Astrocyte (in vitro differentiated cells and primary cell): Measurements from ENCODE around the gene ERFE. TPM values are rescaled to one million over a fixed set of nuclear protein-coding genes. Genes with fewer than 3 reads are reported as not detected.

Source experiments
- DNase-seq: peaks from one replicate; pipeline ENCODE4 v3.0.0-alpha.2; 2010; ENCODE audit warnings: low read depth
- FAIRE-seq: peaks from 2 replicates; lab custom pipeline; 2011; peaks lifted over from hg19 to GRCh38; lab: Jason Lieb, UNC
- H2AFZ ChIP-seq: 2 replicates; pipeline ENCODE4 v1.6.0; 2012; ENCODE audit warnings: low read depth, low read length, inconsistent platforms
- H3K27ac ChIP-seq: 2 replicates; pipeline ENCODE4 v1.5.1; 2011; ENCODE audit warnings: low read depth, low read length, inconsistent platforms
- H3K27me3 ChIP-seq: 2 replicates; pipeline ENCODE4 v1.6.0; 2011; ENCODE audit warnings: low read length, inconsistent platforms; ENCODE audit not compliant: insufficient read depth
- H3K36me3 ChIP-seq: 2 replicates; pipeline ENCODE4 v1.5.1; 2011; ENCODE audit warnings: low read length, inconsistent platforms; ENCODE audit not compliant: insufficient read depth
- H3K4me1 ChIP-seq: 2 replicates; pipeline ENCODE4 v1.5.1; 2011; ENCODE audit warnings: low read length, inconsistent platforms; ENCODE audit not compliant: insufficient read depth
- H3K4me2 ChIP-seq: 2 replicates; pipeline ENCODE4 v1.6.0; 2012; ENCODE audit warnings: low read length, inconsistent platforms
- H3K4me3 ChIP-seq: 2 replicates; pipeline ENCODE4 v1.5.1; 2011; ENCODE audit warnings: low read depth, mild to moderate bottlenecking, low read length, inconsistent platforms; ENCODE audit not compliant: insufficient read depth
- H3K79me2 ChIP-seq: 2 replicates; pipeline ENCODE4 v1.6.0; 2012; ENCODE audit warnings: mild to moderate bottlenecking, low read length, inconsistent platforms; ENCODE audit not compliant: insufficient read depth
- H3K9ac ChIP-seq: 2 replicates; pipeline ENCODE4 v1.6.0; 2012; ENCODE audit warnings: mild to moderate bottlenecking, low read length, inconsistent platforms
- H3K9me3 ChIP-seq: 2 replicates; pipeline ENCODE4 v1.5.1; 2012; ENCODE audit warnings: low read depth, mild to moderate bottlenecking, low read length, inconsistent platforms; ENCODE audit not compliant: insufficient read depth
- H4K20me1 ChIP-seq: 2 replicates; pipeline ENCODE4 v1.6.0; 2012; ENCODE audit warnings: low read length, inconsistent platforms; ENCODE audit not compliant: insufficient read depth
- H3K27ac Mint-ChIP-seq: one replicate; pipeline ENCODE4 v1.8.0; 2021; ENCODE audit warnings: mild to moderate bottlenecking, mixed read lengths; ENCODE audit not compliant: unreplicated experiment
- H3K27me3 Mint-ChIP-seq: one replicate; pipeline ENCODE4 v1.8.0; 2021; ENCODE audit warnings: low read depth, mixed read lengths; ENCODE audit not compliant: unreplicated experiment
- H3K36me3 Mint-ChIP-seq: one replicate; pipeline ENCODE4 v1.8.0; 2021; ENCODE audit warnings: low read depth, mixed read lengths; ENCODE audit not compliant: unreplicated experiment
- H3K4me1 Mint-ChIP-seq: one replicate; pipeline ENCODE4 v1.8.0; 2021; ENCODE audit warnings: low read depth, mixed read lengths; ENCODE audit not compliant: unreplicated experiment
- H3K4me3 Mint-ChIP-seq: one replicate; pipeline ENCODE4 v1.8.0; 2021; ENCODE audit warnings: mild to moderate bottlenecking, moderate library complexity, mixed read lengths; ENCODE audit not compliant: unreplicated experiment
- H3K9me3 Mint-ChIP-seq: one replicate; pipeline ENCODE4 v1.8.0; 2021; ENCODE audit warnings: mild to moderate bottlenecking, mixed read lengths; ENCODE audit not compliant: unreplicated experiment
- EZH2 ChIP-seq: IDR thresholded peaks from 2 replicates; pipeline ENCODE4 v1.6.1; 2012; ENCODE audit warnings: mild to moderate bottlenecking, low read length, inconsistent platforms; ENCODE audit not compliant: insufficient read depth
- total RNA-seq: library from RNA; stranded (reverse); gene quantifications from 2 replicates; pipeline ENCODE4 v1.2.1, GENCODE V29; 2021
- TF ChIP-seq, protein P1 (sequence below): IDR thresholded peaks from 2 replicates; pipeline ENCODE4 v1.5.1; 2011; ENCODE audit warnings: low read depth, mild to moderate bottlenecking, inconsistent platforms, low read length, moderate library complexity; ENCODE audit not compliant: insufficient read depth

Gene ERFE
- total RNA-seq, 1 donor from 2014 or later: 1.4 TPM

DNA sequence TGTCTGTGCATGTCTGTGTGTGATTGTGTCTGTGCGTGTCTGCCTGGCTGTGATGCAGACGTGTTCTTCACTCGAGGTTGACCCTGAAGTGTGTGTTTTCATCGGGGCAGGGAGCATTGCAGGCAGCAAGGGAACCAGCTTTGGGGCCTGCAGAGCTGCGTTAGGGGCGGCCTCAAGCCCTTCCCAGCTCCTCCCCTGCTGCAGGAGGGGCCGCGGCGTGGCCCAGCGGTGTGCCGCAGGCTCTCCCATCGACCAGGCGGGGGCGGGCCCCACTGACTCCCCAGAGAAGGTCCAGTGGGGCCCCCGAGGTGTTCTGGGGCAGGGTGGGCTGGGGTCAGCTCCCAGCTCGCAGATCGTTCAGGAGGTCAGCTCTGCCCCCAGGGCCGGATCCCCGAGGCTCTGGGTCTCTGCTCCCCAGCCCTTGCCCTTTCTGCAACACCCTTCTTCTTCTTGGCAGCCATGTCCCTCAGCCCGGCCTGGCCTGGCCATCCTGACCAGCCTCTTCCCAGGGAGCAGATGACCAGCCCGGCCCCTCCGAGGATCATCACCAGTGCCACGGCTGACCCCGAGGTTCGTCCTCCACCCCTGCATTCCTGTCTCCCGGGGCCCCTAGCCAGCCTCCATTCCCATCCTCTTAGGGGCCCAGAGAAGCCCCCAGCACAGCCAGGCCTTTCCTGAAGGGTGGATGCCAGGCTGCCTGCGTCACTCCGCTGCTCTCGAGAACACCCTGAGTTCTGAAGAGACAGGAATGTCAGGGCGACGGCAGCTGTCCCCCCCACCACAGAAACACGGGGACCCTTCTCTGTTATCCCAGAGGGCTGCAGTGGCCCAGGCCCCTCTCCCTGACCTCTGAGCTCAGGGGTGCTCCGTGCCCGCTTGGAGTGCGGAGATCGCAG is 31.4 kb upstream of the ERFE start:
- no peak overlapping the region for H3K4me3 Mint-ChIP-seq
- H3K27me3 ChIP-seq: no peaks in the 10 kb centered on the region
- H3K36me3 ChIP-seq: no peaks in the 10 kb centered on the region
- H3K27ac Mint-ChIP-seq: no peak overlapping the region
- peaks cover 10% of the 10 kb centered on the region for H3K27me3 Mint-ChIP-seq
- H3K9ac ChIP-seq: no peak overlapping the region
- H3K36me3 Mint-ChIP-seq: no peaks in the 10 kb centered on the region
- no peaks in the 10 kb centered on the region for H3K4me1 ChIP-seq
- no peaks in the 10 kb centered on the region for H3K4me1 Mint-ChIP-seq
- H2AFZ ChIP-seq: peak overlapping the region; percentile 46
- no peaks in the 10 kb centered on the region for H3K79me2 ChIP-seq
- H3K9me3 Mint-ChIP-seq: no peaks in the 10 kb centered on the region
- H3K9me3 ChIP-seq: no peaks in the 10 kb centered on the region
- no peak overlapping the region for H3K27ac ChIP-seq
- FAIRE-seq (no peak), DNase-seq (no peak)
- no peak for TF ChIP-seq EZH2
- TF ChIP-seq, protein P1, sequence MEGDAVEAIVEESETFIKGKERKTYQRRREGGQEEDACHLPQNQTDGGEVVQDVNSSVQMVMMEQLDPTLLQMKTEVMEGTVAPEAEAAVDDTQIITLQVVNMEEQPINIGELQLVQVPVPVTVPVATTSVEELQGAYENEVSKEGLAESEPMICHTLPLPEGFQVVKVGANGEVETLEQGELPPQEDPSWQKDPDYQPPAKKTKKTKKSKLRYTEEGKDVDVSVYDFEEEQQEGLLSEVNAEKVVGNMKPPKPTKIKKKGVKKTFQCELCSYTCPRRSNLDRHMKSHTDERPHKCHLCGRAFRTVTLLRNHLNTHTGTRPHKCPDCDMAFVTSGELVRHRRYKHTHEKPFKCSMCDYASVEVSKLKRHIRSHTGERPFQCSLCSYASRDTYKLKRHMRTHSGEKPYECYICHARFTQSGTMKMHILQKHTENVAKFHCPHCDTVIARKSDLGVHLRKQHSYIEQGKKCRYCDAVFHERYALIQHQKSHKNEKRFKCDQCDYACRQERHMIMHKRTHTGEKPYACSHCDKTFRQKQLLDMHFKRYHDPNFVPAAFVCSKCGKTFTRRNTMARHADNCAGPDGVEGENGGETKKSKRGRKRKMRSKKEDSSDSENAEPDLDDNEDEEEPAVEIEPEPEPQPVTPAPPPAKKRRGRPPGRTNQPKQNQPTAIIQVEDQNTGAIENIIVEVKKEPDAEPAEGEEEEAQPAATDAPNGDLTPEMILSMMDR: no peak
- no peaks in the 10 kb centered on the region for H4K20me1 ChIP-seq
- no peak overlapping the region for H3K4me3 ChIP-seq
- peak overlapping the region; percentile 21 for H3K4me2 ChIP-seq

DNA sequence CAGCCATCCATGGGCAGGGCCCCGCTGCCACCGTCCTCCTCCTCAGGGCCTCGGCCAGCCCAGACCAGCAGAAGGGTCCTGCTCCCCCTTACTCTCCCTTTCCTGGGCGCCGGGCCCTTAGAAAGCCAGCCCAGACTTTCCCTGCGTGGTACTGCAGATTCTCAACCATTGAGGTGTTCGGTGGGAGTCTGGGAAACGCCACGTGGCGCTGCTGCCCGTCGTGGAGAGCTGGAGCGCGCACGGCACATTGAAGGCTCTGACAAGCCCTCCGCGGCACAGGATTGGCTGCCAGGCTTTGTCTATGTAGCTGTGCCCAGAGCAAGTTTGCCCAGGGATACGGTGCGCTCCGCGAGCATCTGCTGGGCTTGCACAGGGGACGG is 30.7 kb upstream of the ERFE start:
- Histone ChIP-seq H3K9me3 (no peaks in the 10 kb centered on the region), H2AFZ (peak overlapping the region; percentile 26), H3K9ac (no peak overlapping the region), H3K27ac (no peak overlapping the region), H3K27me3 (no peaks in the 10 kb centered on the region), H4K20me1 (no peaks in the 10 kb centered on the region), H3K4me2 (no peak overlapping the region), H3K4me1 (no peaks in the 10 kb centered on the region), H3K36me3 (no peaks in the 10 kb centered on the region), H3K79me2 (no peaks in the 10 kb centered on the region), H3K4me3 (no peak overlapping the region)
- FAIRE-seq: no peak
- peaks cover 10% of the 10 kb centered on the region for H3K27me3 Mint-ChIP-seq
- no peak for DNase-seq
- no peaks in the 10 kb centered on the region for H3K36me3 Mint-ChIP-seq
- no peaks in the 10 kb centered on the region for H3K9me3 Mint-ChIP-seq
- H3K4me1 Mint-ChIP-seq: no peaks in the 10 kb centered on the region
- no peak overlapping the region for H3K4me3 Mint-ChIP-seq
- H3K27ac Mint-ChIP-seq: no peak overlapping the region
- no peak for TF ChIP-seq EZH2
- TF ChIP-seq, protein P1: no peak

DNA sequence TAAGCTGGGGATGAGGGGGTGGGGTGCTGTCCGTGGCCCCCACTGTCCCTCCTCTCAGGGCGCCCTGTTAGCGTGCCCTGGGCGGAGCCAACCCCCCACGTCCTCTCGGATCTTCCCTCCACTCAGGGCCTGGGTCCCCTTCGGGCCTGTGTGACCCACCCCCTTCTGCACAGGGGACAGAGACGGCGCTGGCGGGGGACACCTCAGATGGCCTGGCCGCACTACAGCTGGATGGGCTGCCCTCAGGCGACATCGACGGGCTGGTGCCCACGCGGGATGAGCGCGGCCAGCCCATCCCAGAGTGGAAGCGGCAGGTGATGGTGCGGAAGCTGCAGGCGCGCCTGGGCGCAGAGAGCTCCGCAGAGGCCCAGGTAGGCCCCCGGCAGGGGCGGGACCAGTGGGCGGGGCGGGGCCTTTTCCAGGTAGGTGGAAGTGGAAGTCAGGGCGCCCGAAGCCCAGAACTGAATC is 30.2 kb upstream of the ERFE start:
- Mint-ChIP-seq H3K27ac (no peak overlapping the region), H3K36me3 (no peaks in the 10 kb centered on the region), H3K4me1 (no peaks in the 10 kb centered on the region), H3K4me3 (no peak overlapping the region), H3K27me3 (peaks cover 15% of the 10 kb centered on the region), H3K9me3 (no peaks in the 10 kb centered on the region)
- no peak overlapping the region for H3K4me2 ChIP-seq
- DNase-seq (no peak), FAIRE-seq (no peak)
- H3K9ac ChIP-seq: no peak overlapping the region
- no peaks in the 10 kb centered on the region for H3K9me3 ChIP-seq
- H3K36me3 ChIP-seq: no peaks in the 10 kb centered on the region
- H3K27me3 ChIP-seq: no peaks in the 10 kb centered on the region
- no peak for TF ChIP-seq EZH2
- H2AFZ ChIP-seq: no peak overlapping the region
- no peaks in the 10 kb centered on the region for H4K20me1 ChIP-seq
- H3K79me2 ChIP-seq: no peaks in the 10 kb centered on the region
- no peak overlapping the region for H3K4me3 ChIP-seq
- no peaks in the 10 kb centered on the region for H3K4me1 ChIP-seq
- no peak overlapping the region for H3K27ac ChIP-seq
